Upper lobe of left lung (tissue), 6 donors: ENCODE data around the gene SORL1. TPM values are rescaled to one million over a fixed set of nuclear protein-coding genes. Genes with fewer than 3 reads are reported as not detected.

Experiments used
- ATAC-seq, 2 donors: fragments of 200-7000 bp; cut with Tn5 transposase; one replicate each; pipeline ENCODE4 v1.9.1; 2022; ENCODE audit warnings: mild to moderate bottlenecking in 2 of 2, moderate library complexity in 2 of 2; ENCODE audit not compliant: low FRiP score in 2 of 2
- DNase-seq, 2 donors: peaks; one replicate each; pipeline ENCODE4 v3.0.0-alpha.2; 2019 to 2020
- H3K27ac ChIP-seq, 4 donors: fragments of 200-600 bp; sonication (generic); one replicate each; pipeline ENCODE4 v1.5.1; 2016 to 2019
- H3K27me3 ChIP-seq, 4 donors: fragments of 200-600 bp; sonication (generic); one replicate each; pipeline ENCODE4 v1.5.1; 2017 to 2019
- H3K36me3 ChIP-seq, 4 donors: fragments of 200-600 bp; sonication (generic); one replicate each; pipeline ENCODE4 v1.5.1; 2016 to 2019
- H3K4me1 ChIP-seq, 4 donors: fragments of 200-600 bp; sonication (generic); one replicate each; pipeline ENCODE4 v1.5.1; 2018 to 2019
- H3K4me3 ChIP-seq, 4 donors: fragments of 200-600 bp; sonication (generic); one replicate each; pipeline ENCODE4 v1.5.1; 2017 to 2019; ENCODE audit warnings: mild to moderate bottlenecking in 2 of 4, moderate library complexity in 1 of 4
- H3K9me3 ChIP-seq, 4 donors: fragments of 200-600 bp; sonication (generic); one replicate each; pipeline ENCODE4 v1.5.1; 2018 to 2019
- CTCF ChIP-seq, 6 experiments: fragments of 450-650 bp in 4 of 6; fragments of 200-600 bp in 2 of 6; sonication (generic) in 2 of 6; IDR thresholded peaks; one replicate each; pipeline ENCODE4 v1.5.1; 2016 to 2019; ENCODE audit warnings: antibody characterized with exemption in 6 of 6
- EP300 ChIP-seq, 4 donors: sonication (generic); formaldehyde crosslinking; IDR thresholded peaks; one replicate each; pipeline ENCODE4 v1.5.1; 2017; ENCODE audit warnings: antibody characterized with exemption in 4 of 4, control low read depth in 2 of 4
- POLR2A ChIP-seq, 4 donors: fragments of 450-650 bp; IDR thresholded peaks; one replicate each; pipeline ENCODE4 v1.5.1; 2016 to 2017; ENCODE audit warnings: antibody characterized with exemption in 4 of 4, mild to moderate bottlenecking in 2 of 4
- POLR2AphosphoS5 ChIP-seq, 2 donors: sonication (generic); formaldehyde crosslinking; IDR thresholded peaks; one replicate each; pipeline ENCODE4 v1.5.1; 2017; ENCODE audit warnings: antibody characterized with exemption in 2 of 2
- WGBS, 2 donors: methylation state at CpG; one replicate each; pipeline ENCODE4 v1.1.5; 2017 to 2018; 5-methylcytosine and 5-hydroxymethylcytosine counted together
- total RNA-seq, 6 donors: library from RNA; depleted of rRNA in 4 of 6; stranded (reverse); fragments of >200 nt in 4 of 6; gene quantifications; one replicate each; pipeline versions ENCODE4 v1.1.0 to v1.2.1, GENCODE V29; 2016 to 2021
- donor health status: DM: no; HTN: no; CAD: no; lungs with moderate emphysema.
- donor health status: DM: no; HTN: yes; CAD: no; lungs with severe emphysema.

Gene SORL1
- total RNA-seq, 6 donors from 2014 or later: 33.3 to 85.9 (median 67.2) TPM

GRCh38 chr11:121450401-121450800 is 1.7 kb upstream of the SORL1 start:
- ATAC-seq (no peak), DNase-seq (no peak)
- no peaks in the 10 kb centered on the region for H3K27me3 ChIP-seq
- no peak overlapping the region for H3K4me3 ChIP-seq
- H3K9me3 ChIP-seq: no peaks in the 10 kb centered on the region
- H3K36me3 ChIP-seq: no peaks in the 10 kb centered on the region
- peak overlapping the region; percentile 47 to 88 (median 74) for H3K27ac ChIP-seq
- peaks cover 10 to 25% (median 14%) of the 10 kb centered on the region in 4 donors for H3K4me1 ChIP-seq
- 66 to 69% methylated on average over 1 of the region's 1 CpG for WGBS, 2 donors
- no peak for TF ChIP-seq POLR2A (IDR thresholded peaks at IDR 0.05)
- TF ChIP-seq POLR2AphosphoS5 (IDR thresholded peaks at IDR 0.05): no peak
- no peak for TF ChIP-seq EP300 (IDR thresholded peaks at IDR 0.05)
- no peak for TF ChIP-seq CTCF (IDR thresholded peaks at IDR 0.05)

GRCh38 chr11:121451178-121451985 is 732 bp upstream of the SORL1 start:
- WGBS, 2 donors: 34 to 42% methylated on average over 17 to 20 of the region's 22 CpGs
- peak overlapping the region; percentile 47 to 88 (median 74) for H3K27ac ChIP-seq
- ATAC-seq (no peak), DNase-seq (peak in 1 of 2 donors; percentile 56)
- no peaks in the 10 kb centered on the region for H3K9me3 ChIP-seq
- peaks cover 10 to 25% (median 18%) of the 10 kb centered on the region in 4 donors for H3K4me1 ChIP-seq
- H3K4me3 ChIP-seq: peak overlapping the region; percentile 36 to 87 (median 76)
- TF ChIP-seq CTCF (IDR thresholded peaks at IDR 0.05) (no peak), EP300 (IDR thresholded peaks at IDR 0.05) (no peak), POLR2AphosphoS5 (IDR thresholded peaks at IDR 0.05) (no peak), POLR2A (IDR thresholded peaks at IDR 0.05) (no peak)
- no peaks in the 10 kb centered on the region for H3K36me3 ChIP-seq
- H3K27me3 ChIP-seq: no peaks in the 10 kb centered on the region

GRCh38 chr11:121452609-121453150 is 566 bp downstream of the SORL1 start, which contains the start of gene SORL1-AS1:
Gene SORL1-AS1, minus strand, starts transcription at chr11:121452967.
- no peaks in the 10 kb centered on the region for H3K9me3 ChIP-seq
- H3K36me3 ChIP-seq: no peaks in the 10 kb centered on the region
- WGBS, 2 donors: 3 to 5% methylated on average over 20 to 21 of the region's 21 CpGs
- TF ChIP-seq EP300 (IDR thresholded peaks at IDR 0.05) (no peak), POLR2A (IDR thresholded peaks at IDR 0.05) (no peak), CTCF (IDR thresholded peaks at IDR 0.05) (no peak), POLR2AphosphoS5 (IDR thresholded peaks at IDR 0.05) (no peak)
- peak within 1 kb of the TSS; percentile 40 to 87 (median 76) for H3K4me3 ChIP-seq
- H3K27ac ChIP-seq: peak within 1 kb of the TSS; percentile 73 to 88 (median 74)
- DNase-seq (peak in 1 of 2 donors; percentile 39), ATAC-seq (peak in 1 of 2 donors; percentile 16)
- no peaks in the 10 kb centered on the region for H3K27me3 ChIP-seq
- peaks cover 10 to 32% (median 19%) of the 10 kb centered on the region in 4 donors for H3K4me1 ChIP-seq

GRCh38 chr11:121453589-121454299 is 1.6 kb downstream of the SORL1 start:
- Histone ChIP-seq H3K9me3 (no peaks in the 10 kb centered on the region), H3K4me3 (peak overlapping the region in 3 of 4 donors; percentile 71 to 87 (median 80)), H3K36me3 (no peaks in the 10 kb centered on the region), H3K27me3 (no peaks in the 10 kb centered on the region), H3K4me1 (peaks cover 10 to 32% (median 19%) of the 10 kb centered on the region in 4 donors), H3K27ac (peak overlapping the region; percentile 13 to 88 (median 73))
- TF ChIP-seq CTCF (IDR thresholded peaks at IDR 0.05): no peak
- WGBS, 2 donors: 58 to 60% methylated on average over 6 of the region's 6 CpGs
- no peak for ATAC-seq
- no peak for DNase-seq
